Bone marrow (tissue), 2 donors: ENCODE data around the gene ILF2.
"Not testable (repeated sequence)": the region's sequence is repeated elsewhere in the genome, so short reads cannot be mapped to it uniquely, and the experiment has no call there.

Source experiments
- DNase-seq, 2 donors: peaks; one replicate each; lab custom pipeline; 2025; lab: John Stamatoyannopoulos, UW

ILF2 gene

DNA sequence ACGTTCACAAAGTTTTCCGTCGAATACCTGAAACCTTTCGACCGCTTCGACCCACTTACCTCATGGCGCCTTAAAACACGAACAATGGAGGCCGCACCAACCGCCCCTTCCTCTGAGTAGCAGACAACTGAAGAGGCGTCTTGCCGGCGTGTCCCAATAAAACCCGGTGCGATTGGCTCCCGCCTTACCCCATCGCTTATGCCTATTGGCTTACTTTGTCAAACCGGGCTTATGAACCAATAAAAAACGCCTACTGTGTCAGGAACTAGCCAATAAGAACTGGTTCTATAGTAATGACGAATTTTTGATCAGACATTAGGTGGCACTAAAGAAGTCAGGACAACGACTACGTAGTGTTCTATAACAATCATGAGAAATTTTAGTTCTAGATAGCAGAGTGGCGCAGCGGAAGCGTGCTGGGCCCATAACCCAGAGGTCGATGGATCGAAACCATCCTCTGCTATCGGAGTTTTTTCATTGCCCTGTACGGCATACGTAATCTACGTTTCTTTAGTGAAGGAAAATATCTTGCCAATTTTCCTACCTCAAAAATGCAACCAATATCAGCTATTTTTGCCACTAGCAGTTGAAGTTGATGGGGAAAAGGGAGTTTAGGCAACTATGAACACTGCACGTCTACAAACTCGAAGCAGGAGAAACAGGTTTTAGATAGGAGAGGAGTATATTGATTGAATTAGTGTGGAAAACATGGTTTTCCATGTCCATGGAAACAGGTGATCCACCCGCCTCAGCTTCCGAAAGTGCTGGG is at the start of gene ILF2:
Gene ILF2 (minus strand): TSS at position 135 of the 769 bp plus-strand sequence. CDS start 71 bp downstream, at position 64.
- DNase-seq, result peak; percentile 96 to 99

DNA sequence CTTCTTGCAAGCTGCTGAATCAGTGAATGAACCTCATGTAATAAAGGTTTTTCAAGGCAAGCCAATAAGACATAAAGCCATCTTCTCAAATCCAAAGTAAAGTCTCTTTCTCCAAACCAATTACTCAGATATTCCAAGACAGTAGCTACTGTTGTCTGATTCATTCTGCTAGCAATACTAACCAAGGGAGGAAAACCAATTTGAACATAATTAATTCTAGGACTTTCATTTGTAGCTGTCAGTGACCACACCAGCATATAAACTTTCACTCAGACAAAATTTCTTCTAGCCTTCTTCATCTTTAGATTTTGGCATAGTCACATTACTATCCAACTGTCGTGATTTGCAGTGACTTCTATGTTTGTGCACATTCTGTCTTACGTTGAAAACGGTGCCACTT is 46.5 kb upstream of the ILF2 start:
- DNase-seq, result no peak

DNA sequence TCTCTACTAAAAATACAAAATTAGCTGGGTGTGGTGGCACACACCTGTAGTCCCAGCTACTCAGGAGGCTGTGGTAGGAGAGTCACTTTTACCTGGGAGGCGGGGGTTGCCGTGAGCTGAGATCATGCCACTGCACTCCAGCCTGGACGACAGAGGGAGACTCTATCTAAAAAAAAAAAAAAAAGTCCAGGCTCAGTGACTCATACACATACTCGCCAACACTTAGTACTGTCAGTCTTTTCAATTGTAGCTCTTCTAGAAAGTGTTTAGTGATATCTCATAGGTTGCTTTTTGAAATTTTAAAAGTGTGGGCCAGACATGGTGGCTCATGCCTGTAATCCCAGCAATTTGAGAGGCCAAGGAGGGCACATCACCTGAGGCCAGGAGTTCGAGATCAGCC is 45.4 kb upstream of the ILF2 start:
- not testable (repeated sequence) for DNase-seq

DNA sequence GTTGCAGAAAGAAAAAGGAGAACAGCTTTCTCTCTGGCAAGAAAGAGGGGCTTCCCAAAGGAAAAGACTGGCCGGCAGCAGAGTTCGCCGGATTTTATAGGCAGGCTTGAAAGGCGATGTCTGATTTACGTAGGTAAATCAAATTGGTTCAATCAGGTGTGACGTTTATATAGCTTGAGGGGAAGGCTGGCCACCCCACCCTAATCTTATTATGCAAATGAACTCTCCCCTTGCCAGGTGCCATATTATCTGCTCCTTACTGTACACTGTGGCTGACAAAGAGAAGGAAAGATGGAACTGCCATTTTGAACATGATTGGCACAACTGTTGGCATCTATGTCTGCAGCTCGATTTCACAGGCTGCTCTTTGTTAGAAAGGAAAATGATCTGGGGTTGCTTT is 40.2 kb upstream of the ILF2 start:
- no peak for DNase-seq

DNA sequence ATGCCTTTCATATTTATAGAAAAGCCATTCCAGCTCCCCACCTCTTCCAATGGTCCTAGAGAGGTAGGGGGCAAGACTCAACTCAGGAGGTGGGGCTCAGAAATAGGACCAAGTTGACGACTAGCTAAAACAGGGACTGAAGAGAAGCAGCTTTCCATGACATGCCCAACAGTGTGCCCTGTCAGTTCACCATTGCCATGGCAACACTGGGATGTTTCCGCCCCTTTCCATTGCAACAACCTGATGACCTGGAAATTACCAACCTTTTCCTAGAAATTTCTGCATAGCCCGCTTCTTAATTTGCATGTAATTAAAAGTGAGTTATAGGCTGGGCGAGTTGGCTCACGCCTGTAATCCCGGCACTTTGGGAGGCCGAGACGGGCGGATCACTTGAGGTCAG is 34.7 kb upstream of the ILF2 start:
- DNase-seq, result no peak

DNA sequence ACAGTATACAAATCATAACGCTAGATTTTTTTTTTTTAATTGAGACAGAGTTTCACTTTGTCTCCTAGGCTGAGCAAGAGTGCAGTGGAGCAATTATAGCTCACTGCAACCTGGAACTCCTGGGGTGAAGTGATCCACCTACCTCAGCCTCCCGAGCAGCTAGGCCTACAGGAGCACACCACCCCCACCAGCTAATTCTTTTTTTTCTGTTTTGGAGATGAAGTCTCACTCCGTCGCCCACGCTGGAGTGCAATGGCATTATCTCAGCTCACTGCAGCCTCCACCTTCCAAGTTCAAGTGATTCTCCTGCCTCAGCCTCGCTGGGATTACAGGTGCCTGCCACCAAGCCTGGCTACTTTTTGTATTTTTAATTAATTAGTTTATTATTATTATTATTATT is 29.0 kb upstream of the ILF2 start:
- no peak for DNase-seq

DNA sequence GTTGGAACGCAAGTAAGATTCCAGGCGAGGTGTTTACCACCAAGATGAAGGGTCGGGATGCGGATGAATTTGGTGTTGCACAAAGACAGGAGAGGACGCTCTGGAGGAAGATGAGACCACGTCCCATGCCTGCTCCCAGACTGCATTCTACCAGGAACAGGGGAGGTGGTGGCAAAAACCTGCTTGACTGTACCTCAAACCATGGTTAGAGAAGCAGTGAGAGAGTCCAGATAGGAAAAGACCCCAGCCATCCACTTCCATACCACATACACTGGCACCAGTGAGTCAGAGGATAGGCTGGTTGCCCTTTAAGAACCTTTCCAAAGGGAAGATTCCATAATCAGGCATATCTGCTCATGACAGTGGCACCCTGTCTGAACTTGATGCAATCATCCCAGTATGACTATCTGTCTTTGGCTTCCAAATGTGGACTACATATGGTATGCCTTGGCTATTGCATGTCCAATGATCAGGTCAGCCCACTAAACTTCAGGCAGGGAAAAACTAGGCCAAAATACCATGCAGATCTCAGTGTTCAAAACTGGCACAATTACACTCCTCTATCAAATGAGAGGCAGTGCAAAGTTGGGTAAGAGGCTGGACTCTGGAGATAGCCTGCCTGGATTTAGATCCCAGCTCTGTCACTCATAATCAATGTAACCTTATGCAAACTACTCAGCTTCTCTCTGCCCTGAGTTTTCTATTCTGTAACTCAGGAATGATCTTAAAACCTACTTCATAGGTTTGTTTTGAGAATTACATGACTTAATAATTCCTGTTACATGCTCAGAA is 28.3 kb upstream of the ILF2 start:
- DNase-seq, result no peak

DNA sequence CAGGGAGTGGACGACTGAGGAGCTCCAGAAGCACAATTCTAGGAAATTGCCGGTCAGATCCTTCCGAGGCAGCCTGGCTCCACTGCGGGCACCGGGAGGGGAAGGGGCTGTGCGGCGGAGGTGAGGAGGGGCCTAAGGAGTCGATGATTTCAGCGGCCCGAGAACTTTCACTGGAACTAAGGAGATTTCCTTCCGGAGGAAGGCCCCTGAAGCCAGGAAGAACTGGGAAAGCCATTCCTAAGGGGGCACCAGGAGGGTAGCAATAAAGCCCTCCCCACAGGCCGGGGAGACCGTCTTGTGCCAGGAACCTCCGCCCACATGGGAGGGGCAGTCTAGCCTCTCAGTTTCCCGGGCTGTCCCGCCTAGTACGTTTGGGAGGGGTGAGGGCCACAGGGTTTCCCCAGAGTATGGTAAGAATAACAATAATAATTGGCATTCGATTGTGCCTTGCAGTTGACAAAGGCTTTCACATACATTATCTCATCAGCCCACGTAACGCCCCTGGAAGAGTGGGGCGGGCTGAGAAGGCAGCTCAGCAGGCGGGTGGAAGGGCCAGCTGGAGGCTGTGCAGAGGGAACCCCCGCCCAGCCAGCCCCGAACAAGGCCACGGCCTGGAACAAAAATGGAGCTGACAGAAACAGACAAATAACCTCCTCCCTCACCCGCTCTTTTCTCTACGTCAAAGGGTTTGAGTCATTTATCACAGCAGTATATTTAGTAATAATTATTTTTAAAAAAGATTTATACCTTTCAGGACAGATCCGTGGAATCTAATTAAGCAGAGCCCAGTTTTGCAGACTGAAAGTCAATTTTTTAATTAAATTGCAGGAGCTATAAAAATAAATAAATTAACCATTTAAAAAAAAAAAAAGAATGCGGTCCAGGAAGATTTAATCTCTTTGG is 27.5 kb upstream of the ILF2 start:
- no peak for DNase-seq

DNA sequence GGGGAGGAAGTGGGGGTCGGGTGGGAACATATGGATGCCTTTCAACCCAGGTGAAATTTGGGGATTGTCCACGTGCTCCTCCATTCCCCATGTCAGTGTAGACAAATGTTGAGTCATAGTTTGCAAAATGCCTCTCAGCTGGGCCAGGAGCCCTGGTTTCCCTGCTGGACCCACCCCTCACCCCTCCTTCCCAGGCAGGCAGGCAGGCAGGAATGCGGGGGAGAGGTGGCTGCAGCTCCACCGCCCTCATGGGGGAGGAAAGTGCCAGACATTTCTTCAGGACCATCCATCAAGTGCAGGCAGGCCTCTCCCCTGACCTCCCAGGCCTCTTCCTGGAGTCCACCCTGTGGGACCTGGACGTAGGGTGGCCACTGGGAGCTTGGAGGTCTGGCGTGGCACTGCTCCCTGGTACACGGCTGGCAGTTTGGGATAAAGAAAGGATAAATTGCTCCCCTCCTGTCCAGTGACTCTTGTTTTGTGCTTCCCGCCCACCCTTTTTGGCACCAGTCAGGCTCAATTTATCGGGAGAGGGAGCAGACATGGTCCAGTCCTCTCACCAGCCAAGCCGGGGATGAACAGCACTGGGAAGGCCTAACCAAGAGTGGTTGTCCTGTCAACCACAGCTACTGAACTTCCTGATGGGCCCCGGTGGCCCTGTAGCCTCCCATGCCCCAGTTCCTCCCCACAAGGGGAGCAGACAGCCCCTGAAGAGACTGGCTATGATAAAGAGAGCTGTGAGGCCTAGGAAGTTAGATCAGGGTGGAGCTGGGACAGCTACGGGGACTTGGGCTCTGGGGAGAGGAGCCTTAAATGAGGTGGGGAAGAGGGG is 26.6 kb upstream of the ILF2 start:
- DNase-seq, result no peak

DNA sequence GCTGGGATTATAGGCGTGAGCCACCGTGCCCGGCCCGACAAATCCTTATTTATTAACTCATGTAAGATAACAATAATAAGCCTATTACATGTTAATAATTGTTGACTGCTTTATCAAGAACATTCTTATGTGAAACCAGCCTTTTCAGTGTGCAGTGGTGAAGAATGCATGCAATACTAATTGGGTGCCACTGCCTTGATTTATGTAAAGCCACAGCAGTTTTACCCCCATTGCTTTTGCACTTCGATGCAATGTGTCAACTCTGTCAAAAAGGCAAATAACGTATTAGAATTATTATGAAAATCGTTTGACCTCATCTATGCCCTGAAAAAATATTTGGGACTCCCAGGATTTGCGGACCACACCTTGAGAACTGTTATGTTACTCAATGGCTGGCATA is 25.9 kb upstream of the ILF2 start:
- DNase-seq, result no peak

DNA sequence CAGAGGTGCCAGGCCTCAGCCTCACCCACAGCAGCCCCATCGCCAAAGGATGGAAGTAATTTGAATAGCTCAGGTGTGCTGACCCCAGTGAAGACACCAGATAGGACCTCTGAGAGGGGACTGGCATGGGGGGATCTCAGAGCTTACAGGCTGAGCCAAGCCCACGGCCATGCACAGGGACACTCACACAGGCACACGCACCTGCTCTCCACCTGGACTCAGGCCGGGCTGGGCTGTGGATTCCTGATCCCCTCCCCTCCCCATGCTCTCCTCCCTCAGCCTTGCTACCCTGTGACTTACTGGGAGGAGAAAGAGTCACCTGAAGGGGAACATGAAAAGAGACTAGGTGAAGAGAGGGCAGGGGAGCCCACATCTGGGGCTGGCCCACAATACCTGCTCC is 22.7 kb upstream of the ILF2 start:
- DNase-seq, result no peak

DNA sequence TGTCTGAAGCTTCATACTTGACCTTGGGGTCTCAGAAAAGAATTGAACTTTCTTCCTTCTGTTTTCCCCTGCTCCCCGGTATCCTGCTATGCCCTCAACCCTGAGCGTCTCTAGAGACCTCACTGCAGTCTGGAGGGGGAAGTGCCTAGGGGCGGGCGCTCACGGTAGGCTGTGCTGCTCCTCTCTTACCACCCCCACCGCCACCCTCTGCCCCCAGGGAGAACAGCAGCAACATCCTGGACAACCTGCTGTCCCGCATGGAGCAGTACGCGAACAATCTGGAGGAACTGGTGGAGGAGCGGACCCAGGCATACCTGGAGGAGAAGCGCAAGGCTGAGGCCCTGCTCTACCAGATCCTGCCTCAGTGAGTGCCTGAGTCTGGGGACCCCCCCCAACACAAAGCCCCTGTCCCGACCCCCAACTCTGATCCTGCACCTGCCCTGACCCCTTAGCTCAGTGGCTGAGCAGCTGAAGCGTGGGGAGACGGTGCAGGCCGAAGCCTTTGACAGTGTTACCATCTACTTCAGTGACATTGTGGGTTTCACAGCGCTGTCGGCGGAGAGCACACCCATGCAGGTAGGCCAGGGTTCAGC is 18.0 kb upstream of the ILF2 start:
- no peak for DNase-seq

DNA sequence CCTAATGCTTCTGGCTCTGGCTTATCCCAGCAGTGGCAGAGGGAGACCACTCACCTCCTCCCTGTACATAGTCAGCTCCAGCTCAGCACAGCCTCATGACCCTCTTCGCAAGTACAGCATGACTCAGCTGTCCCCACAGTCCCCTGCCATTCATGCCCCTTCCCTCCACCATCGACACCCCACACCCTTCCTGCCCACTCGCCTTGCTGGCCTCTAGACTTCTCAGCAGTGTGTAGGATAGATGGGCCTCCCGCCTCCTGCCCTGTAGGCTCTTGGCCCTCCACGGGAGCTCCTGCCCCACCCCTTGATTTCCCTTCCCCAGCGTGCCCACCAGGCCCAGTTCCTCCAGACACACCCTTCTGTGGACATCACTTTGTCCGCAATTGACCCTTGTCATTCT is 17.5 kb upstream of the ILF2 start:
- DNase-seq, result no peak

DNA sequence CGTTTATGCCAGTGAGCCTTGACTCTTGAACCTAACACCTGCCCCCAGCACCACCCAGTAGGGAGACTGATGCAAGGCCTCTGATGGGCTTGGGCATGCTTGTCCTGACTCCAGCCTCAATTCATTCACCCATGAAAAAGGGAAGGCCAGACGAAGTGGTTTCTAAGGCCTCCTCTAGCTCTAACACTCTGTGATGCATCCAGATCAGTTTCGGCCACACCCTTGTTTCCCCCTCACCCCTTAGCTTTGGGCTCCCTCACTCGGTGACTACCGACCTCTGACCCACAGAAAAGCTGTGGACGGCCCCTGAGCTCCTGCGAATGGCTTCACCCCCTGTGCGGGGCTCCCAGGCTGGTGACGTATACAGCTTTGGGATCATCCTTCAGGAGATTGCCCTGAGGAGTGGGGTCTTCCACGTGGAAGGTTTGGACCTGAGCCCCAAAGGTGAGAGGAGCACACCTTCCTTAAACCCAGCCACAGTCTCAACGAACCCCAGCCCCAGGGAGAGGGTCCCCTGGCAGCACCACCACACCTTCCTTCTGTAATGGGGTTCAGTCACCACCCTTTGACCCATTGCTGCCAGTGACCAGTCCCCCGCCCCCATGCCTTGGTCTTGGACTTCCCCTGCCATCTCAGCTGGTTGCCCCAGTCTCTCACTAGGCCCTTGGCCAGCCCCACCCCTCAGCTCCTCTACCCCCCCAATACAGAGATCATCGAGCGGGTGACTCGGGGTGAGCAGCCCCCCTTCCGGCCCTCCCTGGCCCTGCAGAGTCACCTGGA is 16.7 kb upstream of the ILF2 start:
- DNase-seq, result no peak

DNA sequence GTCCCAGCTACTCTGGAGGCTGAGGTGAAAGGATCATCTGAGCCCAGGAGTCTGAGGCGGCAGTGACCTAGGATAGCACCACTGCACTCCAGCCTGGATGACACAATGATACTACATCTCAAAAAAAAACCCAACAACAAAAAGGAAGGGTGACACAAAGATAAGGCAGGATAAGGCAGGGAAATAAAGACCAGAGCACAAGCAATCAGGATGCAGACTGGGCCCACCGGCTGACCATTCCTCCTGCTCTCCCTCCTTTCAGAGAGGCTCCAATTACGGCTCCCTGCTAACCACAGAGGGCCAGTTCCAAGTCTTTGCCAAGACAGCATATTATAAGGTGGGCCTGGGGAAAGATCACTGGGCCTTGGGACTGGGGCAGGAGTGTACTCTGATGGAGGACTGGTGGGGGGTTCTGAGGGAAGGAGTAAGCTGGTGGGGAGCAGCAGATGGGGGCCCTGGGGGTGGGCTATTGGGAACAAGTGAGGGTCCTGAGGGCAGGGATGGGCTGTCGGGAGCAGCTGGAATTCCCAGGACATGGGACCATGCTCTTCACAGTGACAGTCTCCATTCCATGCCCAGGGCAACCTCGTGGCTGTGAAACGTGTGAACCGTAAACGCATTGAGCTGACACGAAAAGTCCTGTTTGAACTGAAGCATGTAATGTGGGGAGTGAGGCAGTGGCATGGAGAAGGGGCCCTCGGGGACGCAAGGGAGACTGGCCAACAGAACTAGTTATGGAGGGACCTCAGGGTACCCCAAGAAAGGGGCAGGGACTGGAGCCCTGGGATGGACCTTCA is 14.9 kb upstream of the ILF2 start:
- DNase-seq, result no peak

DNA sequence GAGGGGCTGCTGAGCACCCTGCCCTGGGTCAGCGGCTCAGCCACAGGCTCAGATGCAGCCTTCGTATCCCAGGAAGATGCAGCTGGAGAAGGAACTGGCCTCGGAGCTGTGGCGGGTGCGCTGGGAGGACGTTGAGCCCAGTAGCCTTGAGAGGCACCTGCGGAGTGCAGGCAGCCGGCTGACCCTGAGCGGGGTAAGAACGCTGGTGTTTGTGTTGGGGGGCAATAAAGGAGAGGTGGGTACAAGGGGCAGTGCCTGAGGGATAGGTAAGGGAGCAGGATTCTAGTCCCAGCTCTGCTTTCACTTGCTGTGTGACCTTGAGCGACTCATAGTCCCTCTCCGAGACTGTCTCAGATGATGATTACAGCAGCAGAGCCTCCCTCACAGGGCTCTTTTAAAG is 14.1 kb upstream of the ILF2 start:
- DNase-seq, result no peak

DNA sequence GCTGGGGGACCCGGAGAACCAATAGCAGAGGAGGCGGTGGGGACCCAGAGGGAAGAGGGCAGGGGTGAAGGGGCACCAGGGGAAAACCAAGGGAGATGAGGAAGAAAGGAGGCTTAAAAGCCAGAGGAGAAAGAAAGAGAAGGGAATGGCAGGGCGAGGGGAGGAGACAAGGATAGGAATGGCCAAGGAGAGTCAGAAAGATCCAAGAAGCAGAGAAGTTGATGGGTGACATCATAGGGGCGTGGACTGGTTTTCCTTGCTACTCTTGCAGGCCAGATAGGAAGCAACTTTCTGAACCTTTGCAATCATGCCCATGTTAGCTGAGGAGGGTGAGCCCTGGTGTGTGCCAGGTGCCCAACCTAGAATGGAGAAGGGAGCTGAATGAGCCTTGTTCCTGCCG is 13.1 kb upstream of the ILF2 start:
- no peak for DNase-seq

DNA sequence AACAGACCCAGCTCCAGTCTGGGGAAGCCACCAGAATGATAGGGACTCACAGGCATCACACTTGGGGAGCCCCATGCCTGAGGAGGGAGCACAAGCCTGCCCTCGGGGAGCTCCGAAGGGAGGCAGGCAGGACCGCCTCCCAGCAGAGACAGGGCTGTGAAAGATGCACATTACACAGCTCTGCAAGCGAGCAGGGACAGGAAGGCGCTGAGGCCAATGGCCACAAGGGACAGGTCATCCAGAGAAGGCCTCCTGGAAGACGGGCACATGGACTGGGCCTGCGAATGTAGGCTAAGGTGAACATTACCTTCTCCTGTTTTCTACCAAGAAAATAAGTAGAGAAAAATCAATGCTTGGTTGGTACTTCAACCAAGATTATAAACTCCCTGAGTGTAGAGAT is 11.9 kb upstream of the ILF2 start:
- no peak for DNase-seq

DNA sequence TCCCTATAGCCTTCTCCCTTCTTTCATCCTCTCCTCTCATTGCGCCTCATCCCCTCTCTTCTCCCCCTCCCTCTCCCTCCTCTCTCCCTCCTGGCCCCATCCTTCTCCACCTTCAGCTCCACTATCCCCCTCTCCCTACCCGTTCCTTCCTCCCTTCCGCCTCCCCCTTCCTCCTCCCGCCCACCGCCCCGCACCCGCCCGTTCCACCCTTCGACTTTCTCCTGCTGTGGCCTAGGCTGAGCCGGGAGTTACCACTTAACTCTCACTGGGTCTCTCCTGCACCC is 9.3 kb upstream of the ILF2 start:
- DNase-seq, result no peak
